Lower leg skin (tissue), 4 donors: ENCODE results near the gene TOMM20. TPM values are rescaled to one million over a fixed set of nuclear protein-coding genes. Genes with fewer than 3 reads are reported as not detected.
"Not testable (repeated sequence)": the region's sequence is repeated elsewhere in the genome, so short reads cannot be mapped to it uniquely, and the experiment has no call there.

ENCODE experiments used
- DNase-seq, 2 donors: peaks; one replicate each; pipeline ENCODE4 v3.0.0-alpha.2; 2019; ENCODE audit warnings: low spot score in 2 of 2
- H3K4me3 ChIP-seq: fragments of 200-600 bp; sonication (generic); 2 replicates; pipeline ENCODE4 v1.5.1; 2017; ENCODE audit warnings: mild to moderate bottlenecking, low read depth; ENCODE audit not compliant: poor library complexity, severe bottlenecking
- CTCF ChIP-seq, 3 donors: fragments of 450-650 bp; IDR thresholded peaks; one replicate each; pipeline ENCODE4 v1.5.1; 2016; ENCODE audit warnings: antibody characterized with exemption in 3 of 3, mild to moderate bottlenecking in 3 of 3, moderate library complexity in 2 of 3
- POLR2A ChIP-seq, 2 donors: fragments of 450-650 bp; IDR thresholded peaks; one replicate each; pipeline ENCODE4 v1.6.1; 2016 to 2017; ENCODE audit warnings: antibody characterized with exemption in 2 of 2, mild to moderate bottlenecking in 1 of 2, moderate library complexity in 1 of 2
- WGBS, 2 donors: methylation state at CpG; one replicate each; pipeline ENCODE4 v1.1.5; 2018; 5-methylcytosine and 5-hydroxymethylcytosine counted together
- intact Hi-C: fragments of 100-400 bp; cut with DNase I; formaldehyde crosslinking; loops from one replicate; pipeline ENCODE4 v1.15.0; 2023; ENCODE audit warnings: low total_unique reads
- total RNA-seq, 4 donors: library from RNA; depleted of rRNA; stranded (reverse); fragments of >200 nt; gene quantifications; one replicate each; pipeline ENCODE4 v1.1.0, GENCODE V29; 2016

TOMM20 gene
- total RNA-seq, 4 donors from 2014 or later, result 69.4 to 121 (median 112) TPM

- peak in 1 of 2 donors; percentile 68 for DNase-seq
- H3K4me3 ChIP-seq, intact Hi-C loops: not testable (repeated sequence)
- WGBS, 2 donors, result 95 to 96% methylated on average over 20 of the region's 20 CpGs
These were observed 37.2 kb downstream of the TOMM20 start for GRCh38 chr1:235091319-235092044.

DNA sequence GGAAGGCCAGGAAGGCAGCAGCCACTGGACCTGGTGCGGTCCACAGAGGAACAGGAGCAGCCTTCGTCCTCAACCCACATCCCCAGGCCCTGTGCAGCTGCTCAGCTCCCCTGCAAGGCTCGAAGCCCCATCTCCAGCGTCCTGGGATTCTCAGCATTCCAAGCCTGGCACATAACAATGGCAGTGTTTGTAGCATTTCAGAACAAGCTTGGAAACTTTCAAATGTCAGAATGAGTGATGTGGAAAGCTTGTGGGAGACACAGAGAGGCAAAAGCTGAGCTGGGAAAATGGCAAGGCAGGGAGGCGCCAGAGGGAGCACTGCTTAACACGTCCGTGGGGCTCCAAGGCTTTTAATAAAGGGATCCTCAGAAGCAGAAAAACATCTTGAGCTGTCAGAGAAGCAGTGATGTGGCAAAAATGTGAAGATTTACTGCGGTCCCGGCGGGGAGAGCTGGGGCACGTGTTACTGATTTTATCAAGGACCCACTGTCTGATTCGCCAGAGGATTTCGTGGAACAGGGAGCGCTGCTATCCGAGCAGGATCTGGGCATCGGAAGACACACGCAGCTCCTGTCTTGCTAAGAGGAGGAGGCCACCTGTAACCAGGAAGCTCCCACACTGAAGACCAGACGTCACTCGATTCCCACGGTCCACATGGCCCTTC, 38.1 kb downstream of the TOMM20 start:
- 46 to 59% methylated on average over 18 to 20 of the region's 20 CpGs for WGBS, 2 donors

DNA sequence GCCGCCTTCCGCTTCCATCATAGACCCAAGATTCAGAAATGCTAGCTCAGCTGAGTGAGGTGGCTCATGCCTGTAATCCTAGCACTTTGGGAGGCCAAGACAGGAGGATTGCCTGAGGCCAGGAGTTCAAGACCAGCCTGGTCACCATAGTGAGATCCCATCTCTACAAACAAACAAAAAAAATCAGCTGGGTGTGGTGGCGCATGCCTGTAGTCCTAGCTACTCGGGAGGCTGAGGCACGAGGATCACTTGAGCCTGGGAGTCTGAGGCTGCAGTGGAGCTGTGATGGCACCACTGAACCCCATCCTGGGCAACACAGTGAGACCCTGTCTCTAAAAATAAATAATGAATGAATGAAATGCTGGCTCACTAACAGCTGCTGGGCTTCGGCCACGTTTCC, 39.7 kb downstream of the TOMM20 start:
- no peak for DNase-seq
- TF ChIP-seq POLR2A (IDR thresholded peaks at IDR 0.05) (no peak), CTCF (IDR thresholded peaks at IDR 0.05) (no peak)
- H3K4me3 ChIP-seq, result no peak overlapping the region
- intact Hi-C loops, result loop anchor here (5.0 kb wide), 1 partner anchor 602 kb away; no protein-coding TSS in a partner anchor
- 97 to 98% methylated on average over 6 to 7 of the region's 7 CpGs for WGBS, 2 donors

More for the DNA sequence above, 38.1 kb downstream of the TOMM20 start:
- intact Hi-C loops, result no loop called here
- DNase-seq, result peak in 1 of 2 donors; percentile 76
- H3K4me3 ChIP-seq, result no peak overlapping the region
- TF ChIP-seq POLR2A (IDR thresholded peaks at IDR 0.05), result no peak
- TF ChIP-seq CTCF (IDR thresholded peaks at IDR 0.05), result no peak

DNA sequence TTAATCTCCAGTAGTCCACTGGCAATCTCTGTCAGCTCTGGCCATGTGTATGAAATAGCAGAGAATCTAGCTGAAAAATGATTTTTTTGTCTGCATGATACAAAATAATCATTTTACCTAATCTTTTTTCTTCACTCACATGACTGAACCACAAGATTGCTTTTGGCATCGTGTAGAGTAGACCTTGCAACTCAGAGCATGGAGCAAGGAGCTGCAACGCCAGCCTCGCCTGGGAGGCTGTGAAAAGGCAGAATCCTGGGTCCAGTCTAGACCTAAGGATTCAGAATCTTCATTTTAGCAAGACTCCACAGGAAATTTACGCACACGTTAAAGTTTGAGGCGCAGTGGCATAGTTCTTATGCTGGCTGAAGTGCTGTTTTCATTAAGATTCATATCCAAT, 40.2 kb downstream of the TOMM20 start:
- 79 to 89% methylated on average over 6 of the region's 6 CpGs for WGBS, 2 donors
- intact Hi-C loops, result loop anchor here (5.0 kb wide), 1 partner anchor 601 kb away; no protein-coding TSS in a partner anchor
- no peak for DNase-seq
- no peak overlapping the region for H3K4me3 ChIP-seq
- TF ChIP-seq CTCF (IDR thresholded peaks at IDR 0.05) (no peak), POLR2A (IDR thresholded peaks at IDR 0.05) (no peak)

GRCh38 chr1:235087906-235088305, 40.7 kb downstream of the TOMM20 start:
- intact Hi-C loops, result loop anchor here (5.0 kb wide), 1 partner anchor 601 kb away; no protein-coding TSS in a partner anchor
- no peak for DNase-seq
- H3K4me3 ChIP-seq, result no peak overlapping the region
- no peak for TF ChIP-seq POLR2A (IDR thresholded peaks at IDR 0.05)
- TF ChIP-seq CTCF (IDR thresholded peaks at IDR 0.05), result no peak
- 91 to 96% methylated on average over 6 of the region's 6 CpGs for WGBS, 2 donors

- 92% methylated on average over 12 of the region's 12 CpGs for WGBS, 2 donors
- not testable (repeated sequence) for DNase-seq, H3K4me3 ChIP-seq
- intact Hi-C loops, result loop anchor here (5.0 kb wide), 1 partner anchor 598 kb away; no protein-coding TSS in a partner anchor
These were observed 43.1 kb downstream of the TOMM20 start for GRCh38 chr1:235085411-235086117.

GRCh38 chr1:235080788-235081187, 47.8 kb downstream of the TOMM20 start:
- DNase-seq, result not testable (repeated sequence)

GRCh38 chr1:235080297-235080657, 48.4 kb downstream of the TOMM20 start:
- WGBS, 2 donors, result 92% methylated on average over 4 of the region's 4 CpGs
- DNase-seq, H3K4me3 ChIP-seq: not testable (repeated sequence)
- intact Hi-C loops, result loop anchor here (5.0 kb wide), 1 partner anchor 583 kb away; no protein-coding TSS in a partner anchor

More at GRCh38 chr1:235080788-235081187, 47.8 kb downstream of the TOMM20 start:
- not testable (repeated sequence) for H3K4me3 ChIP-seq
- WGBS, 2 donors, result 96 to 99% methylated on average over 5 of the region's 5 CpGs
- intact Hi-C loops, result loop anchor here (5.0 kb wide), 1 partner anchor 583 kb away; no protein-coding TSS in a partner anchor
